DOHH2 (cell line): ENCODE data around the gene FAT3.

Source experiments
- H3F3A ChIP-seq: fragments of 200-600 bp; sonication (generic), shearing (Covaris generic); 2 replicates; pipeline ENCODE4 v1.6.0; 2016; ENCODE audit warnings: antibody characterized with exemption, mild to moderate bottlenecking; ENCODE audit not compliant: control insufficient read depth, insufficient read depth
- H3K27ac ChIP-seq: fragments of 200-600 bp; sonication (generic); 2 replicates; pipeline ENCODE4 v1.5.1; 2014; ENCODE audit warnings: low read depth, mild to moderate bottlenecking, low read length, moderate library complexity
- H3K27me3 ChIP-seq: fragments of 200-600 bp; sonication (generic); 2 replicates; pipeline ENCODE4 v1.6.1; 2014; ENCODE audit warnings: mild to moderate bottlenecking, low read length, mixed read lengths; ENCODE audit not compliant: control insufficient read depth
- H3K36me3 ChIP-seq: fragments of 200-600 bp; sonication (generic); 2 replicates; pipeline ENCODE4 v1.6.1; 2014; ENCODE audit warnings: mild to moderate bottlenecking, low read length, moderate library complexity, mixed read lengths; ENCODE audit not compliant: control insufficient read depth
- H3K4me1 ChIP-seq: fragments of 200-600 bp; sonication (generic); 2 replicates; pipeline ENCODE4 v1.6.1; 2014; ENCODE audit warnings: mild to moderate bottlenecking, low read length, mixed read lengths; ENCODE audit not compliant: control insufficient read depth
- H3K4me2 ChIP-seq: fragments of 200-600 bp; sonication (generic); 2 replicates; pipeline ENCODE4 v1.6.0; 2014; ENCODE audit warnings: mild to moderate bottlenecking, low read length, moderate library complexity
- H3K4me3 ChIP-seq: fragments of 200-600 bp; sonication (generic); 2 replicates; pipeline ENCODE4 v1.5.1; 2014; ENCODE audit warnings: mild to moderate bottlenecking, low read length, mixed read lengths
- H3K79me2 ChIP-seq: fragments of 200-600 bp; sonication (generic); 2 replicates; pipeline ENCODE4 v1.6.1; 2014; ENCODE audit warnings: mild to moderate bottlenecking, low read length, mixed read lengths; ENCODE audit not compliant: control insufficient read depth
- H3K9me2 ChIP-seq: fragments of 200-600 bp; sonication (generic); replicated peaks from 2 replicates; pipeline ENCODE4 v1.6.1; 2014; ENCODE audit warnings: mild to moderate bottlenecking, low read length, mixed read lengths; ENCODE audit not compliant: control insufficient read depth
- H3K9me3 ChIP-seq: fragments of 200-600 bp; sonication (generic); 2 replicates; pipeline ENCODE4 v1.6.1; 2014; ENCODE audit warnings: antibody characterized with exemption, low read length, mixed read lengths; ENCODE audit not compliant: control insufficient read depth, insufficient read depth
- H4K20me1 ChIP-seq: fragments of 200-600 bp; sonication (generic); 2 replicates; pipeline ENCODE4 v1.6.0; 2014; ENCODE audit warnings: low read depth, mild to moderate bottlenecking, antibody characterized with exemption, low read length, moderate library complexity; ENCODE audit not compliant: control insufficient read depth, insufficient read depth
- CTCF ChIP-seq: fragments of 200-600 bp; sonication (generic); IDR thresholded peaks from one replicate; pipeline ENCODE4 v1.5.1; 2014; ENCODE audit warnings: antibody characterized with exemption, mild to moderate bottlenecking, low read depth, low read length; ENCODE audit not compliant: poor library complexity, severe bottlenecking
- EZH2phosphoT487 ChIP-seq: fragments of 200-600 bp; sonication (generic); IDR thresholded peaks from 2 replicates; pipeline ENCODE4 v1.6.1; 2017; ENCODE audit warnings: borderline replicate concordance, mild to moderate bottlenecking, antibody characterized with exemption, low read length, moderate library complexity, mixed read lengths

FAT3 gene

GRCh38 chr11:92224407-92225124 lies at the start of gene FAT3:
Gene FAT3 (plus strand): TSS chr11:92224818. CDS start chr11:92352113, 127,295 bp downstream.
- Histone ChIP-seq H3K36me3 (no peaks in the 10 kb centered on the region), H3K4me2 (no peak within 1 kb of the TSS), H3K27me3 (no peaks in the 10 kb centered on the region), H3K9me2 (no peaks in the 10 kb centered on the region), H3K4me1 (no peaks in the 10 kb centered on the region), H3K27ac (no peak within 1 kb of the TSS), H3K79me2 (no peaks in the 10 kb centered on the region), H3F3A (no peaks in the 10 kb centered on the region), H3K4me3 (no peak within 1 kb of the TSS), H3K9me3 (no peaks in the 10 kb centered on the region; the same call in 1 of the 2 replicates), H4K20me1 (no peaks in the 10 kb centered on the region)
- no peak for TF ChIP-seq CTCF
- TF ChIP-seq EZH2phosphoT487, result no peak

DNA sequence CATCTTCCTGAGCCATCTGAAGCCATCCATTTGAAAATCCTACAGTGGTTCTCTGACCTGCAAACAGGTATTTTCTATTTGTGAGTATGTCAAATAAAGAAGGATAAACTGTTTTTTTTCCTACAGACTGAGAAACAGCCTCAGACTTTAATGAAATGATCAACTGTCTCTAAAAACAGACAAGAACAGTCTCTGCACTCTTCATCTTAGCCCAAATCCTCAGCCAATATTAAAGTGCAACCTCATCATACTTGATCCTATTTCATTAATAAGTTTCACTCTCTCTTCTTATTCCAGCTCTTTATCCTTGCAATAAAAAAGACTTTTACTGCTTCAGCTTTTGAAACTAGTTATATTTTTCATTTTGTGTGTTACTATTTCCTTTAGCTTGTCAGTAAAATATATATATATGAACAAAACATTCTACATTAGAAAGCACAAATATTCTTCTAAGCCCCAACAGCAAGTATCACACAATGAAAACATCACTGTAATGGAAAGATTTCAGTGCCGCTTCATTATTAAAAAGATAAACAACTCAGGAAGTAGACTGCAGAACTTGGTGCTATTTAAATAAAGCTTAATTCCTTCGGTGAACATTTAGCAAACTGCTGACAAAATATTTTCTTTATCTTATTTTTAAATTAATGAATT lies 45.5 kb upstream of the FAT3 start:
- H3K27ac ChIP-seq, result no peak overlapping the region
- H3K9me3 ChIP-seq, result no peaks in the 10 kb centered on the region
- no peak overlapping the region for H3K4me2 ChIP-seq
- H3K4me1 ChIP-seq, result no peaks in the 10 kb centered on the region
- H3K9me2 ChIP-seq, result no peaks in the 10 kb centered on the region
- H3K4me3 ChIP-seq, result no peak overlapping the region
- no peaks in the 10 kb centered on the region for H3F3A ChIP-seq
- H3K27me3 ChIP-seq, result no peaks in the 10 kb centered on the region
- H4K20me1 ChIP-seq, result no peaks in the 10 kb centered on the region
- no peaks in the 10 kb centered on the region for H3K79me2 ChIP-seq
- no peaks in the 10 kb centered on the region for H3K36me3 ChIP-seq
- TF ChIP-seq EZH2phosphoT487, result no peak
- TF ChIP-seq CTCF, result no peak

GRCh38 chr11:92180226-92180625 lies 44.4 kb upstream of the FAT3 start:
- Histone ChIP-seq H3K4me3 (no peak overlapping the region), H4K20me1 (no peaks in the 10 kb centered on the region), H3K36me3 (no peaks in the 10 kb centered on the region), H3K9me2 (no peaks in the 10 kb centered on the region), H3K27ac (no peak overlapping the region), H3K79me2 (no peaks in the 10 kb centered on the region), H3F3A (no peaks in the 10 kb centered on the region), H3K27me3 (no peaks in the 10 kb centered on the region), H3K4me2 (no peak overlapping the region), H3K9me3 (no peaks in the 10 kb centered on the region), H3K4me1 (no peaks in the 10 kb centered on the region)
- no peak for TF ChIP-seq EZH2phosphoT487
- TF ChIP-seq CTCF, result no peak
